ENCODE measurements around the gene RSAD2.

RSAD2 gene

DNA sequence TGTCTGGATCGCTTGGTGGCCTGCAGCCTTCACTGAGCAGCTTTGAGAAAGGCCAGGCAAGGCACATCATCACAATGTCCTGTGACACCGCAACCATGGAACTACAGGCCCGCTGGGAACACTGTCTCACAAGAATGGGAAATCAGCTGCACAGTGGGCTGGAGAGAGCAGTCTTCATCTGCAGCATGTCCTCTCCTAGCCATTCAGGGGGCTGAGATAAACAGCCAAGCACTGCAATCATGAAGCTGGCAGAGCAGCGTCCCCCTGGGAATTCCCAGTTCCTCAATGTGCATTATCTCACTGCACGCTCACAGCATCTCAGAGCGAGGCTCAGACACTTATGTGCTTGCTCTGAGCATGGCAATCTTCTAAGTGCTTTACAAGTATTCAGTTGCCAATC is 13.8 kb upstream of the RSAD2 start:
- FAIRE-seq (no peak), DNase-seq (ENCODE audit: extremely low spot score, insufficient read length, low read depth) (no peak)

DNA sequence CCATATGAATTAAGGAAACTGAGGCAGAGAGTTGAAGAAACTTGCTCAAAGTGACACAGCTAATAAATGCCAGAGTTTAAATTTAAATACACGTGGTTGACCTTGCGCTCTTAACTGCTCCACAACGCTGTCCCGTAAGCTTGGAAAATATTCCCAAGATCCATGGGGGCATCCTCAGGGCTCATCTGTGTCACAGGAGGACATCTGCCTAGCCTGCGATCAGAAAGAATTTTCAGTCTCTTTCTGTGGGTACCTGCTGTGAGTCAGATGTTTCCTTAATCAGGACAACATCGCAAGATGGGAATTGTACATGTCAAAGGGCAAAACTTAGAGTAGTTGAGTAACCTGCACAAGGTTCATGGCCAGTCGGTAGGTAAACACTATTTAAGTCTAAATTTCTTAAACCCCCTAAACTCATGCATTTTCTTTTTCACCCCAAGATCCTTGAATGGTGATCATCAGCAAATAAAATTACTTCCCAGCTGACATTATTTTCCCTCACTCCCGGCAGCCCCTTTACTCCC is 13.3 kb upstream of the RSAD2 start:
- FAIRE-seq: no peak
- no peak for DNase-seq (ENCODE audit: extremely low spot score, insufficient read length, low read depth)

DNA sequence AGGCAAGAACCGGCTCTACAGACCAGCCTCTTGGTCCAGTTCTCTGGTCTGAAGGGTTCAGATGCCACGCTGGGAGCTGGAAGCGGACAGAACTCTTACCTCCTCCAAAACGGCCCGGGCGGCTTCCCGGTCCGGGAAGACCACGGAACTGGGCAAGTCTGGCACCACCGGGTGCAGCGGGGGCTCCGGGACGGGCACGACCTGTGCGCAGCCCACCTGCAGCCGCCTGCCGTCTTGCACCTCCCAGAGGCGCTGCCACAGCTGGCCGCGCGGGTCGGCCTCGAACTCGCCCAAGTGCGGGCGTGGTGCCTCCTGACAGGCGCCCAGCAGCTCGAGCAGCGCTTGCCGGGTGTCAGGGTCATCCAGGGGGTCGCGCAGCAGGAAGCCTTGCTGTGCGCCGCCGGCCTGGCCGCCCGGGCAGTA is 12.6 kb upstream of the RSAD2 start:
- FAIRE-seq: no peak
- DNase-seq (ENCODE audit: extremely low spot score, insufficient read length, low read depth): peak; percentile 4

DNA sequence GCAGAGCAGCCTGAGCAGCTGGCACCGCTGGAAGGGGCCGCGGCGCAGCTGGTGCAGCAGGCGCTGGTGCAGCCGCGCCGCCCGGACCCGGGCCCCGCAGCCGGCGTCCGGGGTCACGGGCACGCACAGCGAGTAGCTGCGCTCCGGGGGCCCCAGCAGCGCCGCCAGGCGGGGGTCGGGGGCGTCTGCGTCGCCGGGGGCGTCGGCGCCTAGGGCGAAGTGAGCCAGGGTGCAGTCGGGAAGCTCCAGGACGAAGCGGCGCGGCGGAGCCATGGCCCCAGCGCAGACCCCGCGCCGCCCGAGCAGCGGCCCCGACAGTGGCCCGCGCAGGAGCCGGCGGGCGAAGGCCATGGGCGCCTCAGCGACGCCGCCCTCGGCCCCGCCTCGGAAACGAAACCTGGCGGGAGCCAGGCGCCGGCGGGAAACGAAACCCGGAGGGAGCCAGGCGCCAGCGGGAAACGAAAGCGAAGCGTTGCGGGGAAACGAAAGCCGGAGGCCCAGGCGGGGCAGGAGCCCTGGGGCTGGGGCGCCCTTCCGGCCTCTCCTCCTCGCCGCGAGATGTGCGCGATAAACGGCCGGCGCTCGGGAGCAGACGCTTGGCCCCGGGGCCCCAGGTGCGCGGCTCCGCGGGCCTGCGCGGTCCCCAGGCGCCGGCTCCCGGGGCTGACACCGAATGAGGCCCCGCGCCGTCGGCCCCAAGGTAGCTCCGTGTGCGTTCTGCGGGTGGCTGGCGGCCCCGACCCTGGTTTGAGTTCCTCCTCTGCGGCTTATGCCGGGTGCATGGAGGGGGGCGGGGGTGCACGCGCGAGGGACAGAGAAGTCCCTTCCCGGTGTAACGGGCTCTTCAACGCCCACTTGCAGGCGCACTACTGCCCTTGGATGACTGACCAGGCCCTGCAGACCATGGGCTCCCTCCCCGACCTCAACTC is 12.0 kb upstream of the RSAD2 start, which contains the start of gene CMPK2:
CMPK2 (minus strand) TSS at position 562 of the 929 bp plus-strand sequence; CDS start at position 351, 211 bp downstream.
- FAIRE-seq: peak; percentile 89
- DNase-seq (ENCODE audit: extremely low spot score, insufficient read length, low read depth): peak; percentile 81

DNA sequence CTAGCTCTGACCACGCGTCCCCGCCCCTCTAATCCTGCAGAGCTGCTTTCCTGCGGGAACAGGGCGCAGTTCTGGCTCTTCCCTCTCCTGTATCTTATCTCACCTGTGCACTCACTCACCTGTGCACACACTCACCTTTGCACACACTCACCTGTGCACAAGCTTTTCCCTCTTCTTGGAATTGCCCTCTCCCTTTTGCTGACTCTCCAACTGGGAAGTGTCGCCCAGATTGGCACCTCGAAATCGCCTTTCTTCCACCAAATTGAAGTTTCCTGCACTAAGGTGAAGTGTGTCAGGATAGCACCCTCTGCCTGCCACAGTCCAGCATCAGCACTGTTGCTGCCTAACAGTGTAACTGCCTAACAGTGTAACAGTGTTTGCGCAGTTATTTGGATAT is 11.3 kb upstream of the RSAD2 start:
- peak; percentile 18 for DNase-seq (ENCODE audit: extremely low spot score, insufficient read length, low read depth)
- FAIRE-seq: peak; percentile 93

DNA sequence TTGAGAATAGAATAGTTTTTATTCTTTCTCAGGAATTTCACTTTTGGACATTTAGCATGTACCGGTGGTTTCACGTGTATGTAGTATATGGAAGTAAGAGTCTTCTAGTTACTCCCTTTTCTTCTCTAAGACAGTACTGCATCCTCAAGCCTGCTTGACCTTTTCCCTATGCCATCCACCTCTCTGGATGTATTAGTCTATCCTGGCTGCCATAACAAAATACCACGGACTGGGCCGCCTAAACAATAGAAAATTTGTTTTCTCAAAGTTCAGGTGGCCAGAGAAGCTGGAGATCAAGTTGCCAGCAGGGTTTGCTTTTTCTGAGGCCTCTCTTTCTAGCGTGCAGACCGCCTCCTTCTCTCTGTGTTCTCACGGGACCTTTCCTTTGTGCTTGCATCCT is 10.6 kb upstream of the RSAD2 start:
- no peak for FAIRE-seq
- DNase-seq (ENCODE audit: extremely low spot score, insufficient read length, low read depth): no peak

DNA sequence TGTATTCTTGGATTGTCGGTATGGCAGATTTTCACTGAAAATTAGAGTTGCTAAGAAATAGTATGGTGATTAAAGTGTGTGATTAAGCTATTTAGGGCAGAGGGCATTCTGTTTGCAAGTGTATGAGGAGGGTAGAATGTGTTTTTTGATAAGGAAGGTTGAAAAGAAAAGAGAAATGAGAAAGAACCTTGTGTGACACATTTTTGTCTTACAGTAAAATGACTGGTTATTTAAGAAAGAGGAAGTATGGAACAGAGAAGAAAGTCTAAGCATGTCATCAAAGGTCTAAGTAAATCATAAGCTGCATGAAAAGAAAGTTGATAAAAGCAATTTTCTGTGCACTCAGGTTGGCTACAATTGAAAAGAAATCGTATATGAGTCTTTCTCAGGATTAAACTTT is 5.2 kb upstream of the RSAD2 start:
- DNase-seq (ENCODE audit: extremely low spot score, insufficient read length, low read depth): no peak
- FAIRE-seq: peak; percentile 75

DNA sequence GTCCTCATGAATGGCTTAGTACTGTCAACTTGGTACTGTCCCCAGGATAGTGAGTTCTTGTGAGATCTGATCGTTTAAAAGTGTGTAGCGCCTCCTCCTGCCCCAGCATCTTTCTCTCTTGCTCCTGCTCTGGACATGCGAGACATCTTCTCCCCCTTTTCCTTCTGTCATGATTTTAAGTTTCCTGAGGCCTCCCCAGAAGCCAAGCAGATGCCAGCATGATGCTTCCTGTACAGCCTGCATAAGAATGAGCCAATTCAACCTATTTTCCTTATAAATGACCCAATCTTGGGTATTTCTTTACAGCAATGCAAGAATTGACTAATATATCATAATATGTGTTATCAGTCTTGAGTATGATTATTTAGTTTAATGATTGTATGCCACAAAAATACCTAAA is 3.5 kb upstream of the RSAD2 start:
- DNase-seq (ENCODE audit: extremely low spot score, insufficient read length, low read depth) (no peak), FAIRE-seq (no peak)

DNA sequence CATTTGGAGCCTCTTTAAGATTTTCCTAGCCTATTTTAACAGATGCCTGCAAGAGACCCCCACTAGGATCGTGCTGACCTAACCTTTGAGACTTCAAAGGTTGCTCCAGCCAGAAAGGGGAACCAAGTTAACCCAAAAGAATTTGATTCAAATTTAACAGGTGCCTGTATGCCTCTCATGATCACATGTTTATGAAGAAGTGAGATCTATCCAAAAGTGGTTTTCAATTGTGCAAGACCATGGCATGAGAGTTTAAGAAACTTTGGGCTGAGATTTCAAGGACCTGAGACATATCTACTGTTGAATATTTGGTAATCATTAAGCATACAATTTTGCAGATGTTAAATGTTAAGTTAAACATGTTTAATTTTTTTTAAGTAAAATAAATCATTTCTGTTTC is 1.3 kb upstream of the RSAD2 start:
- DNase-seq (ENCODE audit: extremely low spot score, insufficient read length, low read depth): no peak
- no peak for FAIRE-seq

DNA sequence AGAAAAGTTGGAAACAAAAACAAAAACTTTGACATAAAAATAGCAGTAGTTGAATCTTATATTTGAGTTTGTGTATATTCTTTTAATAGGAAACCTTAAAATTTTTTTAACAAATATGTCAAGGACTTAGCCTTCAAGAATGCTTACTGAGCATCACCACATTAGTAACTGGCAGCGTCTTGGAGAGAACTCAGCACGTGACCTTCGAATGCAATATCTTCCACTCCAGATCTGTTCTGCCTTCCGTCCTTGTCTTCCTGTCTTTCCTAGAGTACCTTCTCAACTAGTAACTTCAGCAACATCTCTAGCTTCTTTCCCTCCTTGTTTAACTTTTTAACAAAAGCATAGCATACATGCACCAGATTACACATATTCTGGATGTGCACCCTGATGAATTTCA is 972 bp downstream of the RSAD2 start:
- DNase-seq (ENCODE audit: extremely low spot score, insufficient read length, low read depth) (no peak), FAIRE-seq (no peak)

DNA sequence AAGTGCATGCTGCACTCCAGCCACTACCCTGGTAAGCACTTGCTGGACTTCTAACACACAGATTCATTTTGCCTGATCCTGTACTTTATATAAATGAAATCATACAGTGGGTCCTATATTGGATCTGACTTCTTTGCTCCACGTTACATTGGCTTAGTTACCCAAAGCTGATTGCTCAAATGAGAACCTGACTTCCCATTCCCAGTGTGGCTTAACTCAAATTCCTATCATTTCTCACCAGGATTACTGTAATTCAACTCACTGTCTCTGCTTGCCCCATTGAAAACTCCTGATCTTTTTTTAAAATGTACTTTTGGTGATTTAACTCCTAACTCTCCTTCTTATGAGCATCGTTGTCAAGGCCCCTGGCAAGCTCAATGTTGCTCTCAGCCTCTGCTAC is 1.4 kb downstream of the RSAD2 start:
- no peak for DNase-seq (ENCODE audit: extremely low spot score, insufficient read length, low read depth)
- no peak for FAIRE-seq

DNA sequence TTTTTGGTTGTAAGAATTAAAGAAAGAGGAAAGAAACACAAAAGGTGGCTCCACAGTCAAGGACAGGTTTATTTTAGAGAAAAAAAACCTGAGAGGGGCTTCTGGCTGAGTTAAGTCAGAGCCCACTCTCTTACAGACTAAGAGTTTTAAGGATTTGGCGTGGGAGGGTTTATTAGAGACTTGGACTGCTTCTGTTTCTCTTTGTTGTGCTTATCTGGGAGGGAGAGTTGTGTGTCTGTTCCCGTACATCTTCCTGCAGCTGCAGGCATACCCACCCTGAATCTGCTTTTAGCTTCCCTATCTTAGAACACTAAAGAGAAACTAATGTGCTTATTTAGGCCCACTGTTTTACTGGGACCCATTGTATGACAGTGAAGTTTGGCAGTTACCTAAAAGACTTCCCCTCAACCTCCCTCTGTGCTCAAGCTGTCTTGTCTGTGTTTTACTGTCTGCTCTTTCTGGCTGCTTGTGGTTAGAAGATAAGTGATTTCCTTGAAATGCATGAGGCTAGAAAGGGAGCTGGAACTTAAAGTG is 2.7 kb downstream of the RSAD2 start:
- no peak for FAIRE-seq
- no peak for DNase-seq (ENCODE audit: extremely low spot score, insufficient read length, low read depth)

DNA sequence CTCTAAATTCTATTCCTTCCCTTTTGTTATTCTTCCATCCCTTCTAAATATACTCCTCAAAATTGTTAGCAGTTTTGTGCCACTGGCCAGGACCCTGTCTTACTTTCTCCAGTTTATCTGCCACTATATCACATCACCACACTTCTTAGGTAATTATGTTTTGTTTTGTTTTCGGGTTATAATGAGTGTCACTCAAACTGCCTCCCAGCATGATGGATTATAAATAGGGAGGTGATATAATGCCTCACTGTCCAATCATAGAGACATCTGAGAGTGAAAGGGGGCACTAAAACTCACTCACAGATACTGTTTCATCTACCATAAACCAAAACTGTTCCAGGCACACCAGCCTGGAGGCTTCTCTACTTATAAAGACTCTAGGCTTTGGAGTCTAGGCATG is 3.5 kb downstream of the RSAD2 start:
- DNase-seq (ENCODE audit: extremely low spot score, insufficient read length, low read depth) (no peak), FAIRE-seq (no peak)

DNA sequence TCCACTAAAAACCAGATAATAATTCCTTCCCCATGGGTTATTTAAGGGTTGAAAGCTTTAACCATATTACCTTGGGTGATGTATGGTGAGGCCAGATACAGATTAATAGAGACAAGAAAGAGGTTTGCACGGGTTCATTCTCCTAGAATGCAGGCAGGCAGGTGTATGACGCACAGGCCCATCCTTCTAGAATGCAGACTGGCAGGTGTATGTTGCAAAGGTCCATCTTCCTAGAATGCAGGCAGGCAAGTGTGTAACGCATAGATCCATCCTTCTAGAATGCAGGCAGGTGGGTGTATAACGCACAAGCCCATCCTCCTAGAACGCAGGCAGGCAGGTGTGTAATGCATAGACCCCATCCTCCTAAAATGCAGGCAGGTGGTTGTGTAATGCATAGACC is 3.9 kb downstream of the RSAD2 start:
- DNase-seq (ENCODE audit: extremely low spot score, insufficient read length, low read depth) (no peak), FAIRE-seq (no peak)

DNA sequence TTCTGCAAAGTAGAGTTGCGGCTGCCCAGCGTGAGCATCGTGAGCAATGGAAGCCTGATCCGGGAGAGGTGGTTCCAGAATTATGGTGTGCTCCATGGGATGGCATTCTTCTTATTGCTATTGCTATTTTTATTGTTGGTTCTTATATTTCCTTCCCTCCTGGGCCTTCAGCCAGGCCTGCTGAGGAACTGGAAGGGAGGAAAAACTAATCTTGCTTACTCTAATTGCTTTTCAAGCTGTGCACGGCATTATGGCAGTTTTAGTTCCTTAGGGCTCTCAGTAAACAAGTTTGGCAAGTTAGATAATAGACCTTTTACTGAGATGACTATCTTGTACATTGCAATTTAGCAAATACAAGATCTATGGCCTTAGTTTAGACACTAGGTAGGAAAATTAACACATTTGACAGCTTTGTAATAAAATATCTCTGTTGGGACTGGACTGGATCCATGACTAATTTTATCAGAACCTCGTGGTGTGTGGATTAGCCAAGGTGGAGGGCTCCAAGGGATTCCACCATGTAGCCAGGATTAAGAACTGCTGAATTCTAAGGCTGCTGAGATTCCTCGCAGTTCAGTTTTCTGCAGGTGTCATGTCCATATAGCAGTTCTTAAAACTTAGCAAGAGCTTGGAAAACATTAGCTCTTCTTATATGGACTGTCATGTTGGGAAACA is 6.0 kb downstream of the RSAD2 start:
- no peak for DNase-seq (ENCODE audit: extremely low spot score, insufficient read length, low read depth)
- FAIRE-seq: no peak

DNA sequence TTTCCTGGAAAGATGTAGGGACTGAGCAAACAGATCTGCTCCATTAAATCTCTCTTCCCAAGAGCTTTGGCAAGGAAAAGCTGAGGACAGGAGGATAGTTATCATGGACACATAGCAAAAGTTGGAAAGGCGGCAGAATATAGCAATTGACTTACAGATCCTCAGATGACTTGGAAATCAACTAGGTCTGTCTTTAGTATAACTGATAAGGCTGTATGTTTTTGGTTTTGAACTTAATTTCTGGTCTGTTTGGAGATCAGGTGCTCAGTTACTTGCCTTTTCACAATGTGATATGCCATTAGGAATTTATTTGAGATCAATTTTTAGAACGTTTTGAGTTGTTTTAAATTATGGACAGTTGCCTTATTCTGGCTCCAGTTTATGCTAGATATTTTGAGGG is 8.0 kb downstream of the RSAD2 start:
- no peak for FAIRE-seq
- DNase-seq (ENCODE audit: extremely low spot score, insufficient read length, low read depth): no peak

DNA sequence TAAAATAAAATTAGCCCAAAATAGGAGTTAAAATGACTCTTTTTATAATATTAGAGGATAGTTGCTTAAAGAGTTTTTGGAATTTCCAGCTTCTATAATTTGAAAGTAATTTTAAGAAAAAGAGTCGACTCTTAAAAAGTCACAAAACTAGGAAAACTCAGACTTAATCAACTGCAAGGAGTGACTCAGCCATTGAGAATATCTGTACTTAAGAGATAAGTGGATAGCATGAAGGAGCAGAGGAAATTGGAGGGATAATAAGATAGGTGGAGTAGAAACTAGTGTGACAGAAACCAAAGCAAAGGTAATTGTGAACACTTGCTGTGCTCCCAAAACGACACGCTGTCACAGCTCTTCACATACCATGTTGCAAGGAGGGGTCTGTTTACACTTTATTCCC is 8.4 kb downstream of the RSAD2 start:
- DNase-seq (ENCODE audit: extremely low spot score, insufficient read length, low read depth) (no peak), FAIRE-seq (no peak)

DNA sequence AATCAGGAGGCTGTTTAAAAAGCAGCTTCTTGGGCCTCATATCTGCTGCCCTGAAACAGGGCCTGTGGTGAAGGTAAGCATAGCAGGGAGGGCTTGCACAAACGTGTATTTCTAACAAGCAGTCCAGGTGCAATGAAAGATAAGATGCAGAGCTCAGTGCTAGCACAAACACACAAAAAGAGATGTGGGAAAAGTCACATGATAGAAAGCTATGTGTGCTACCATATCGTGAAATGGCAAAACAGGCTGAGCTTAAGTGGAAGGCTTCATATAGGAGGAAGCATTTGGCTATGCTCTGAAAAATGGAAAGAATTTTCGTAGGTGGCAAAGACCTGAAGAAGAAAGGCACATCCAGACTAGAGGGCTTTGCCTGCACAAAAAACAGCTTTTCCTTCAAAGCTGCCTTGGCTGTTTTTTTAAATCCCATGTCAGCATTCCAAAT is 10.2 kb downstream of the RSAD2 start:
- FAIRE-seq: no peak
- DNase-seq (ENCODE audit: extremely low spot score, insufficient read length, low read depth): no peak

DNA sequence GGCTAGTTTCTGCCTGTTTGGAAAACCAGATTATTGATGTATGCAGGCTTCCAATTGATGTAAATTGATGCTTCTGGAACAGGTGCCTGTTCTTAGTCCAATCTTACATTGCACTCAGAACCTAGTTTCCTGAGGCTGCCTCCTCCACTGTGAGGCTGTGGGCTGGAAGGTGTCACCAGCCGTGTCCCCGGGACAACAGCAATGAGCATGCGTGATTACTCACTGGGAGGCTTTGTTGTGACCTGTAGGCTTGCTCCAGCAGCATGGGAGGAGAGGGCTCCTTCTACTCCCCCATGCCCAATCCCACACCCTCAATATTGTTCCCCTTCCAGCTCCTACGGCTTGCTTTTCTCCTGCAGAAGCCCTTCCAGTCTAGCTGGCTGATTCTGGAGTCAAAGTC is 11.1 kb downstream of the RSAD2 start:
- no peak for FAIRE-seq
- DNase-seq (ENCODE audit: extremely low spot score, insufficient read length, low read depth): no peak

DNA sequence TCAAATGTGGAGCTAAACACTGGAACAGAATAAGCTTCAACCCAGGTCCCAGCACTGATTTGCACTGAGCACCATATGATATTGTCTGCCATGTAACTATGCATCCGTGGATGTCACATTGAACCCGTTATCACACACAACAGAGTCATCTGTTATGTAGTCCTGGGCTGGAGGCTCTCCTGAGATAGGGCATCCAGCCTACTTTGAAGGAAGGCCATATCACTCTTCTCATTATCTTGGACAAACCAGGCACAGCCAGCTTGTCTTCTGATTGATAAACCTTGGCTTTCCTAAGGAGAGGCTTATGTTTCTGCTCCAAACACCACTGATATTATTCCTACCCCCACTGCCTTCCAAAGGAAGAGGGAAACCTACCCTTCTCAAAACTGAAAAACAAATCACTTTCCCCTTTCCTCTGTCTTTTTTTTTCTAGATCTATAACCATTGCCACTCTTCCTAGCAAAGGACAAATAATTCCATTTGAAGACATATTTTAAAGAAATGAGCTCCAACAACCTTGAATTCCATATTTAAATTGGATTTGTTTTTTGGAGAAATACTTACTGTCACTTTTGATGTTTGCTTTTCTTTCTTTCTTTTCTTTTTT is 16.4 kb downstream of the RSAD2 start:
- no peak for DNase-seq (ENCODE audit: extremely low spot score, insufficient read length, low read depth)
- FAIRE-seq: no peak

All from GM18507 (cell line).